A549 (cell line): Measurements from ENCODE around the gene TFDP2. TPM values are rescaled to one million over a fixed set of nuclear protein-coding genes. Genes with fewer than 3 reads are reported as not detected.

ENCODE experiments used
- ATAC-seq, 2 experiments: fragments of 200-7000 bp in 1 of 2; fragments of >200 bp in 1 of 2; cut with Nextera tagmentation in 1 of 2; cut with Tn5 transposase in 1 of 2; 3 replicates each; pipeline versions ENCODE4 v1.8.0 to v1.9.1; 2018 to 2020; ENCODE audit warnings: mild to moderate bottlenecking in 1 of 2, moderate library complexity in 1 of 2
- CTCF ChIA-PET: fragments of 300-600 bp; sonication (Branson Sonifier 250); formaldehyde crosslinking; extraction: SDS; loops from one replicate; lab custom pipeline; 2021; ENCODE audit warnings: antibody characterized with exemption, inconsistent platforms; lab: Yijun Ruan, JAX
- POLR2A ChIA-PET: fragments of 350-600 bp; formaldehyde crosslinking; extraction: SDS; loops from one replicate; lab custom pipeline; 2021; ENCODE audit warnings: antibody characterized with exemption, inconsistent platforms; lab: Yijun Ruan, JAX
- DNase-seq, 2 experiments: peaks; one replicate each; pipeline versions ENCODE4 v3.0.0 to v3.0.0-alpha.2; 2011 to 2016; ENCODE audit warnings: low read depth in 1 of 2, low spot score in 1 of 2
- FAIRE-seq: peaks from 2 replicates; lab custom pipeline; 2011; peaks lifted over from hg19 to GRCh38; lab: Jason Lieb, UNC
- H3K27ac ChIP-seq, 2 experiments: fragments of >200 bp; sonication (Bioruptor Twin); formaldehyde crosslinking; 3 replicates each; pipeline ENCODE4 v1.5.1; 2016 to 2017
- H3K4me1 ChIP-seq: fragments of >200 bp; sonication (Bioruptor Twin); formaldehyde crosslinking; 3 replicates; pipeline ENCODE4 v1.6.1; 2016
- H3K4me2 ChIP-seq: fragments of >200 bp; sonication (Bioruptor Twin); formaldehyde crosslinking; 3 replicates; pipeline ENCODE4 v1.6.1; 2016
- H3K4me3 ChIP-seq: fragments of >200 bp; sonication (Bioruptor Twin); formaldehyde crosslinking; 3 replicates; pipeline ENCODE4 v1.5.1; 2016
- H3K9me3 ChIP-seq: fragments of >200 bp; sonication (Bioruptor Twin); formaldehyde crosslinking; 3 replicates; pipeline ENCODE4 v1.6.1; 2016
- ATOH8 ChIP-seq: fragments of 250-450 bp; sonication (Bioruptor Pico); IDR thresholded peaks from 2 replicates; pipeline ENCODE4 v1.5.0; 2020; ENCODE audit warnings: low read depth, mild to moderate bottlenecking, moderate library complexity
- CEBPB ChIP-seq, 2 experiments: fragments of >200 bp in 1 of 2; sonication (Bioruptor Twin) in 1 of 2; formaldehyde crosslinking in 1 of 2; IDR thresholded peaks; 2 replicates each; pipeline ENCODE4 v1.6.1; 2012 to 2016
- CHD2 ChIP-seq: fragments of 150-350 bp; IDR thresholded peaks from 2 replicates; pipeline ENCODE4 v1.6.1; 2014; ENCODE audit warnings: low read length; ENCODE audit not compliant: partially characterized antibody
- EHMT2 ChIP-seq: fragments of 200-600 bp; sonication (generic); IDR thresholded peaks from 2 replicates; pipeline ENCODE4 v1.6.1; 2016; ENCODE audit warnings: antibody characterized with exemption, low read depth, mild to moderate bottlenecking, moderate library complexity
- HOXA7 ChIP-seq: fragments of 250-450 bp; sonication (Bioruptor Pico); IDR thresholded peaks from 2 replicates; pipeline ENCODE4 v1.5.0; 2020; ENCODE audit warnings: mild to moderate bottlenecking, moderate library complexity
- JUN ChIP-seq, 2 experiments: fragments of >200 bp; sonication (Bioruptor Twin); formaldehyde crosslinking; IDR thresholded peaks; 2 replicates in 1 of 2; 3 replicates in 1 of 2; pipeline ENCODE4 v1.6.1; 2016 to 2017
- JUNB ChIP-seq: fragments of >200 bp; sonication (Bioruptor Twin); formaldehyde crosslinking; IDR thresholded peaks from 2 replicates; pipeline ENCODE4 v1.6.1; 2016
- KDM5A ChIP-seq: fragments of 200-600 bp; sonication (generic); IDR thresholded peaks from 2 replicates; pipeline ENCODE4 v1.6.1; 2016; ENCODE audit warnings: antibody characterized with exemption, mild to moderate bottlenecking
- MAFK ChIP-seq: fragments of 450-650 bp; IDR thresholded peaks from 2 replicates; pipeline ENCODE4 v1.6.1; 2014; ENCODE audit not compliant: partially characterized antibody
- MAZ ChIP-seq: fragments of 150-350 bp; IDR thresholded peaks from 2 replicates; pipeline ENCODE4 v1.6.1; 2014; ENCODE audit warnings: antibody characterized with exemption, low read depth, low read length, borderline replicate concordance
- POLR2A ChIP-seq: IDR thresholded peaks from 2 replicates; pipeline ENCODE4 v1.6.1; 2012; ENCODE audit warnings: mild to moderate bottlenecking, low read length
- REST ChIP-seq: fragments of 200-600 bp; sonication (generic); IDR thresholded peaks from 2 replicates; pipeline ENCODE4 v1.6.1; 2016; ENCODE audit warnings: antibody characterized with exemption, mild to moderate bottlenecking, moderate library complexity
- SMC3 ChIP-seq: fragments of >200 bp; sonication (Bioruptor Twin); formaldehyde crosslinking; IDR thresholded peaks from 3 replicates; pipeline ENCODE4 v1.6.1; 2018; ENCODE audit warnings: inconsistent platforms
- SREBF2 ChIP-seq: fragments of 450-650 bp; IDR thresholded peaks from 2 replicates; pipeline ENCODE4 v1.6.1; 2014; ENCODE audit warnings: mild to moderate bottlenecking, moderate library complexity
- ZC3H11A ChIP-seq: fragments of 450-650 bp; IDR thresholded peaks from 2 replicates; pipeline ENCODE4 v1.6.1; 2014; ENCODE audit warnings: antibody characterized with exemption, mild to moderate bottlenecking
- WGBS: methylation state at CpG from one replicate; pipeline ENCODE4 v1.1.6; 2017; ENCODE audit errors: missing lambda C conversion rate; 5-methylcytosine and 5-hydroxymethylcytosine counted together
- polyA plus RNA-seq, 4 experiments: library from polyadenylated mRNA; depleted of rRNA in 3 of 4; stranded (reverse); fragments of >200 nt; fragmentation: RNase III in 1 of 4; extraction: RNeasy Plus Mini Kit Qiagen cat#74134 plus additional on column Dnase treatment in 1 of 4; gene quantifications; 2 replicates in 3 of 4; 3 replicates in 1 of 4; pipeline ENCODE4 v1.2.3, GENCODE V29; 2011 to 2017
- TF ChIP-seq, protein P1 (sequence below): fragments of 250-450 bp; sonication (Bioruptor Pico); IDR thresholded peaks from 2 replicates; pipeline ENCODE4 v1.5.0; 2021; ENCODE audit warnings: mild to moderate bottlenecking, moderate library complexity, borderline replicate concordance
- TF ChIP-seq, protein P2 (sequence below): fragments of 150-350 bp; IDR thresholded peaks from 2 replicates; pipeline ENCODE4 v1.6.1; 2014; ENCODE audit warnings: low read depth, mild to moderate bottlenecking, low read length

The TFDP2 gene
- polyA plus RNA-seq, 2 of the 4 experiments (the other 2 are of a cell fraction): 9.6 to 61.5 TPM

- TF ChIP-seq ATOH8 (CRISPR knock-in tag) (no peak), ZC3H11A (no peak), JUNB (no peak)
- TF ChIP-seq, all 56 proteins: peak for 0
Measured at GRCh38 chr3:142127941-142128658, 21.2 kb downstream of the TFDP2 start (continued).

- Histone ChIP-seq H3K4me3 (no peak overlapping the region), H3K27ac (no peak overlapping the region), H3K4me1 (no peaks in the 10 kb centered on the region), H3K9me3 (no peaks in the 10 kb centered on the region), H3K4me2 (no peak overlapping the region)
- ATAC-seq: no peak
- ChIA-PET POLR2A (no interaction called here), CTCF (interaction anchor here (1.2 to 3.4 kb wide), 4 partner anchors 11 to 156 kb away, joined by 3 to 41 read pairs (median 6); no protein-coding TSS in a partner anchor)
- TF ChIP-seq MAFK (peak; percentile 25), HOXA7 (CRISPR knock-in tag) (no peak), CEBPB (IDR thresholded peaks at IDR 0.05) (no peak), EHMT2 (no peak)
- TF ChIP-seq, protein P1, sequence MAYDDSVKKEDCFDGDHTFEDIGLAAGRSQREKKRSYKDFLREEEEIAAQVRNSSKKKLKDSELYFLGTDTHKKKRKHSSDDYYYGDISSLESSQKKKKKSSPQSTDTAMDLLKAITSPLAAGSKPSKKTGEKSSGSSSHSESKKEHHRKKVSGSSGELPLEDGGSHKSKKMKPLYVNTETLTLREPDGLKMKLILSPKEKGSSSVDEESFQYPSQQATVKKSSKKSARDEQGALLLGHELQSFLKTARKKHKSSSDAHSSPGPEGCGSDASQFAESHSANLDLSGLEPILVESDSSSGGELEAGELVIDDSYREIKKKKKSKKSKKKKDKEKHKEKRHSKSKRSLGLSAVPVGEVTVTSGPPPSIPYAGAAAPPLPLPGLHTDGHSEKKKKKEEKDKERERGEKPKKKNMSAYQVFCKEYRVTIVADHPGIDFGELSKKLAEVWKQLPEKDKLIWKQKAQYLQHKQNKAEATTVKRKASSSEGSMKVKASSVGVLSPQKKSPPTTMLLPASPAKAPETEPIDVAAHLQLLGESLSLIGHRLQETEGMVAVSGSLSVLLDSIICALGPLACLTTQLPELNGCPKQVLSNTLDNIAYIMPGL (CRISPR knock-in tag): no peak
- no peak for DNase-seq
- 83% methylated on average over 2 of the region's 2 CpGs for WGBS
- FAIRE-seq: no peak
Measured at GRCh38 chr3:142124243-142124642, 25.1 kb downstream of the TFDP2 start.

DNA sequence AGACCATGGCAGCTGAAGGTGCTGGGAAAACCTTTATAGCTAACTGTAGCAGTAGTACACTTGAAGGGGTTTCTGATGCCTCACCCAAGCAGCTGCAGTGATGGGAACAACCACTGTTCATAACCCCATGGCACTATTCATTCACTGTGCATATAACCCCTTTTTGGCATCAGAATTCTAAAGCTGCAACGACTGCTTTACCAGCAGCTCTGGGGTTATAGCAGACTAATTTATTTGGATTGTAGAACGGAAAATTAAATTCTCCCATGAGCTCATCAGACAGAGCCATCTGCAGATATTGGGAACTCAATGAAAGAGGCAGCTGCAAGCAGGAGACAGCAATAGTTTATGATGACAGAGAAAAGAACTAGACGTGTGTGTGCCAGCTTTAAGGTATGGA, 28.6 kb downstream of the TFDP2 start:
- TF ChIP-seq KDM5A: no peak
- TF ChIP-seq CHD2: no peak
- TF ChIP-seq JUN (IDR thresholded peaks at IDR 0.05): no peak
- TF ChIP-seq, protein P2, sequence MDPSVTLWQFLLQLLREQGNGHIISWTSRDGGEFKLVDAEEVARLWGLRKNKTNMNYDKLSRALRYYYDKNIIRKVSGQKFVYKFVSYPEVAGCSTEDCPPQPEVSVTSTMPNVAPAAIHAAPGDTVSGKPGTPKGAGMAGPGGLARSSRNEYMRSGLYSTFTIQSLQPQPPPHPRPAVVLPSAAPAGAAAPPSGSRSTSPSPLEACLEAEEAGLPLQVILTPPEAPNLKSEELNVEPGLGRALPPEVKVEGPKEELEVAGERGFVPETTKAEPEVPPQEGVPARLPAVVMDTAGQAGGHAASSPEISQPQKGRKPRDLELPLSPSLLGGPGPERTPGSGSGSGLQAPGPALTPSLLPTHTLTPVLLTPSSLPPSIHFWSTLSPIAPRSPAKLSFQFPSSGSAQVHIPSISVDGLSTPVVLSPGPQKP: no peak
- TF ChIP-seq REST: no peak
- TF ChIP-seq SREBF2: no peak
- TF ChIP-seq MAZ: no peak
- no peak for TF ChIP-seq POLR2A
- TF ChIP-seq SMC3: no peak
- TF ChIP-seq HOXA7 (CRISPR knock-in tag): no peak
- CTCF ChIA-PET: interaction anchor here (1.8 kb wide), 1 partner anchor 160 kb away, joined by 8 read pairs; no protein-coding TSS in a partner anchor
- 54% methylated on average over 3 of the region's 3 CpGs for WGBS
- no peaks in the 10 kb centered on the region for H3K9me3 ChIP-seq
- peaks cover 11% of the 10 kb centered on the region; the same call in 2 of the 3 replicates for H3K4me1 ChIP-seq
- no peak overlapping the region for H3K27ac ChIP-seq
- no peak overlapping the region for H3K4me2 ChIP-seq
- ATAC-seq: no peak; a peak in 1 of 6 replicates
- POLR2A ChIA-PET: no interaction called here
- H3K4me3 ChIP-seq: no peak overlapping the region
- no peak for FAIRE-seq
- DNase-seq: no peak
